Mucosa of descending colon (tissue), 3 donors: ENCODE data around the gene KRT78. TPM values are rescaled to one million over a fixed set of nuclear protein-coding genes. Genes with fewer than 3 reads are reported as not detected.

ENCODE experiments used
- ATAC-seq: fragments of 200-7000 bp; cut with Tn5 transposase; one replicate; pipeline ENCODE4 v1.9.1; 2020; ENCODE audit warnings: mild to moderate bottlenecking, moderate library complexity
- DNase-seq, 3 donors: peaks; one replicate each; pipeline ENCODE4 v3.0.0-alpha.2; 2020
- H3K36me3 ChIP-seq: fragments of 200-600 bp; one replicate; pipeline ENCODE4 v1.8.0; 2021; ENCODE audit warnings: low read depth, mild to moderate bottlenecking
- H3K4me1 ChIP-seq: fragments of 200-600 bp; one replicate; pipeline ENCODE4 v1.8.0; 2021; ENCODE audit warnings: low read depth, mild to moderate bottlenecking
- H3K4me3 ChIP-seq: fragments of 200-600 bp; one replicate; pipeline ENCODE4 v1.8.0; 2021; ENCODE audit warnings: mild to moderate bottlenecking
- H3K9me3 ChIP-seq: fragments of 200-600 bp; one replicate; pipeline ENCODE4 v1.8.0; 2021; ENCODE audit warnings: mild to moderate bottlenecking
- CTCF ChIP-seq: fragments of 200-600 bp; IDR thresholded peaks from one replicate; pipeline ENCODE4 v1.8.0; 2022; ENCODE audit warnings: antibody characterized with exemption, mild to moderate bottlenecking
- intact Hi-C, 2 donors: fragments of 100-400 bp; cut with DNase I in 1 of 2; cut with micrococcal nuclease in 1 of 2; formaldehyde crosslinking; loops; one replicate each; pipeline versions ENCODE4 v1.11.0 to v1.11.1; 2022; cut with DNase I, micrococcal nuclease
- total RNA-seq, 3 donors: library from RNA; stranded (reverse); fragmentation: NEBNext Ultra II Directional in 2 of 3; extraction: Animal tissue kit (Norgen Biotek cat#: 25700) in 2 of 3; gene quantifications; one replicate each; pipeline versions ENCODE4 v1.2.1 to v1.2.4, GENCODE V29; 2021 to 2023
- donor health status: DM: no; HTN: no; CAD: no; lungs with moderate emphysema.
- donor health status: DM: no; HTN: no; CAD: no.
- donor health status: DM: no; HTN: yes; CAD: no.

KRT78 gene
- total RNA-seq, 3 donors from 2014 or later, result not detected

- ATAC-seq (no peak), DNase-seq (no peak)
- H3K36me3 ChIP-seq, result no peaks in the 10 kb centered on the region
- H3K4me1 ChIP-seq, result peaks cover 8% of the 10 kb centered on the region
- TF ChIP-seq CTCF, result no peak
- H3K9me3 ChIP-seq, result no peaks in the 10 kb centered on the region
- no peak overlapping the region for H3K4me3 ChIP-seq
- intact Hi-C loops, result no loop called here
Measured at GRCh38 chr12:52802442-52802841, 46.4 kb downstream of the KRT78 start.

GRCh38 chr12:52801773-52802172, 47.0 kb downstream of the KRT78 start:
- Histone ChIP-seq H3K4me3 (no peak overlapping the region), H3K4me1 (peaks cover 8% of the 10 kb centered on the region), H3K36me3 (no peaks in the 10 kb centered on the region), H3K9me3 (no peaks in the 10 kb centered on the region)
- no peak for TF ChIP-seq CTCF
- DNase-seq, result no peak
- ATAC-seq, result peak; percentile 36
- intact Hi-C loops, result no loop called here

- intact Hi-C loops, result no loop called here
- H3K36me3 ChIP-seq, result no peaks in the 10 kb centered on the region
- no peaks in the 10 kb centered on the region for H3K9me3 ChIP-seq
- TF ChIP-seq CTCF, result no peak
- ATAC-seq (no peak), DNase-seq (peak in 1 of 3 donors; percentile 32)
- H3K4me1 ChIP-seq, result peaks cover 8% of the 10 kb centered on the region
- no peak overlapping the region for H3K4me3 ChIP-seq
Measured at GRCh38 chr12:52800259-52800917, 48.4 kb downstream of the KRT78 start.

- Histone ChIP-seq H3K4me3 (no peak overlapping the region), H3K4me1 (peaks cover 8% of the 10 kb centered on the region), H3K36me3 (no peaks in the 10 kb centered on the region), H3K9me3 (no peaks in the 10 kb centered on the region)
- DNase-seq (no peak), ATAC-seq (no peak)
- intact Hi-C loops, result no loop called here
- TF ChIP-seq CTCF, result no peak
Measured at GRCh38 chr12:52799505-52800211, 49.1 kb downstream of the KRT78 start.

- intact Hi-C loops, result no loop called here
- Histone ChIP-seq H3K4me3 (no peak overlapping the region), H3K4me1 (peaks cover 8% of the 10 kb centered on the region), H3K36me3 (no peaks in the 10 kb centered on the region), H3K9me3 (no peaks in the 10 kb centered on the region)
- ATAC-seq, result no peak
- DNase-seq, result no peak
- no peak for TF ChIP-seq CTCF
Measured at GRCh38 chr12:52798671-52799504, 49.9 kb downstream of the KRT78 start.
